Stimulated activated CD4-positive, alpha-beta T cell treated with anti-CD3 and anti-CD28 coated beads, Interleukin-1b, Interleukin-23, amount 100 ng/mL, for 24 hours (primary cell): Measurements from ENCODE around the gene NCAM2.
"Not testable (repeated sequence)": the region's sequence is repeated elsewhere in the genome, so short reads cannot be mapped to it uniquely, and the experiment has no call there.

Experiments
- DNase-seq, 4 experiments: peaks; one replicate each; pipeline ENCODE4 v3.0.0-alpha.2; 2020; ENCODE audit warnings: low read depth in 4 of 4, low spot score in 1 of 4

The NCAM2 gene

GRCh38 chr21:21101911-21102310 lies 103.7 kb downstream of the NCAM2 start:
- DNase-seq: no peak

DNA sequence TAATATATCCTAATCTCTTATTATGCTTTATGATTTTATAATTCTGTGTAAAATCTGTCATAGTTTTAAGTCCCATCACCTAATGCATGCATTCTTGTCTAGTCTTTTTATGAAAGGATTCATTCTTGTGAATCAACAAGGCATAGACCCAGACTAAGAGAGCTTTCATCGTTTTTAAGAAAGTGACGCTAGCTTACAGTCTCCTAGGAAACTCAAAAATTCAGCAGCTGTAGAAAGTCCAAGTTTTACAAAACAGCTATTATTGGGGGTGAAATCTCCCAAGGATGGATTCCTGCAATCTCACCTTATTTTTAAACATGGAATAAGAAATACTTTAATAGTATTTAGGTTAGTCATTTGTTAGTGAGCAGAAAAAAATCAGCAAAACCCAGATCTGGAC lies 104.7 kb downstream of the NCAM2 start:
- DNase-seq: no peak

DNA sequence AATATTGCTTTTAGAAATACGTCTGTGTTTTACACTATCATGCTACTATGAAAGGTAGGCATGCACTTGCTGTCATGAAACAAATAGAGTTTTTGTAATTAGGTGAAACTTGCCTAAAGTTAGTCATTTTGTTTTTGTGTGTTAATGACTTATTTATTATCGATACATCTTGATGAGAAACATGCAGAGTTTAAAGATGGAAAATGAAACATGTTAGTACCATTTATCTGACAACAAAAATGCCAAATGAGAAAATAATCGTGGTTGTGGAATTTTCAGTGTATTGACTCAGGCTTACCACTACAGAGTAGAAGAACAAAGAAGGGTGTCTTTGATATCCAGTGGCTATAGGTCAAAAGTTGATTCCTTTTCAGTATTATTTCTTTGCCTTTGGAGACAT lies 105.5 kb downstream of the NCAM2 start:
- no peak for DNase-seq

DNA sequence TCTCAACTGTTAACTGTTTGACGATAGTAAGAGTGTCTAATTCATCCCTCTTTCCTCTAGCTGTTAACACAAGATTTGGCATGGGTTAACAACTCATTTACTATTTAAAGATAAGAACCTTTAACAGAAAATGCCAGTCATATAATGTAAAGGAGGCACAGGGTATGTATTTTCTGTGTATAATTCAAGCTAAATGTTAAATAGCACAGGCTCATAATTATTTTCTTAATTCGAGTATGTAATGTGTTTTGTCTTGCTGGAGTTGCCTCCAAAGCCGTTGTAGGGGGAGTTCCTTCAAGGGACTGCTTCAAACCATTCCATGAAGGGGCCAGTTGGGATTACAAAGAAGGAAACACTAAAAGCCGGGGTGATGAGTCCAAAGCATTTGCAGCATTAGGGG lies 111.5 kb downstream of the NCAM2 start:
- DNase-seq: no peak

DNA sequence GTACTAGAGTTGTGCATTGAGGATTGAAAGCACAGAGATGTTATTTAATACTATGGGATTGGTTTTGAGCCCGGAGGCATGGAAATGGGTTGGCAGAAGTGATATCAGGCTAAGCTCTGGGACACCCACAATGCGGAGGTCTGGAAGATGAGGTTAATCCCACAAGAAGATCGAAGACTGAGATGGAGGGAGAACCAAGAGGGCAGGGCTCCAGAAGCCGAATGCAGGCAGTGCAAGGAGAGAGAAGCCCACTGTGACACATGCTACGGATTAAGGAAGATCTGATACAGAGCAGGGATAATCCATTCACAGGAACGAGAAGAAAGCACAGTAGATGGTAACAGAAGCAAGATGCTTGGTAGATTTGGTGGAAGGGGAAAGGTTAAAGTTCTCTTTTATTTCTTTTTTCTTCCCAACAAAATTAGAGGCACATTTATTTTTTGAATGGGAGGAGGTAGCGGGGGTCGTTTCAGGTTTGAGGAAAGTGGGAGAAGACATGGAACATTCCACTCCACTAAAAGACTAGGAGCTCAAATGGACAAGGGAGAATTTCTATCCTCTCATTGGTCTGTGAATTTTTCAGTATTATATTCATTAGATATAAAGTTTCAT lies 113.2 kb downstream of the NCAM2 start:
- DNase-seq: no peak

DNA sequence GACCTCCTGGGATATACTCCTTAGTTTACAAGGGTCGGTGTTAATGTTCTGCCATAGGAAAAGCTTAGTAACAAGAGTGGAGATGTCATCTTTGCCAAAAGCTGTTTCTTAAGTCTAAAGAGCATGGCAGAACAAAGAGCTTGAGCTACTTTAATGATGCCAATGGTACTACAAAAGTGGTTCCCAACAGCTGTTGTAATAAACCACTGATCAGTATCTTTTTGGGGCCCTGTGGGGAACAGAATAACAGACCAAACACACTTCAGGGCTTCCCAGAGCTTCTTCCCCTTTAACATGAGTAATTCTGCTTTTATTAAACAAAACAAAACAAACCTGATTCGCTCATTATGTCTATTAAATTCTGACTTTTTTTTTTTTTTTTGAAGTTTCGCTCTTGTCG lies 116.3 kb downstream of the NCAM2 start:
- DNase-seq: no peak

GRCh38 chr21:21119091-21119490 lies 120.9 kb downstream of the NCAM2 start:
- no peak for DNase-seq

GRCh38 chr21:21122680-21123079 lies 124.5 kb downstream of the NCAM2 start:
- DNase-seq: no peak

DNA sequence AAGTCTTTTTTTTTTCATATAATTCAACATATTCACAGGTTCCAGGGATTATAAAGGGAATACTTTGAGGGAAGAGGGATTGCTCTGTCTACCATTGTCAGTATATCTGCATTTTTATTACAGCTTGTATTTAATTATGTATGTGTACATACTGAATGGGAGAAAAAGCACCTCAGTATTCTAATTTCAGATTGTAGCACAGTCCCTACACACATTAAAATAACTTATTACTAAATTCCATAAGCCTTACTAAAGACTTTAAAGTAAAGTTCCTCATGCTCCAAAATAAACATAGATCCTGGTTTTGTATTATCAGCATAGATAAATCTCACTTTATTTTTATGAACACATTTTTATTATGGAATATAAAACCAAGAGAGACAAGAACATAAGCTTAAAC lies 134.2 kb downstream of the NCAM2 start:
- no peak for DNase-seq

- DNase-seq: no peak
Measured at GRCh38 chr21:21137986-21138385, 139.8 kb downstream of the NCAM2 start.

DNA sequence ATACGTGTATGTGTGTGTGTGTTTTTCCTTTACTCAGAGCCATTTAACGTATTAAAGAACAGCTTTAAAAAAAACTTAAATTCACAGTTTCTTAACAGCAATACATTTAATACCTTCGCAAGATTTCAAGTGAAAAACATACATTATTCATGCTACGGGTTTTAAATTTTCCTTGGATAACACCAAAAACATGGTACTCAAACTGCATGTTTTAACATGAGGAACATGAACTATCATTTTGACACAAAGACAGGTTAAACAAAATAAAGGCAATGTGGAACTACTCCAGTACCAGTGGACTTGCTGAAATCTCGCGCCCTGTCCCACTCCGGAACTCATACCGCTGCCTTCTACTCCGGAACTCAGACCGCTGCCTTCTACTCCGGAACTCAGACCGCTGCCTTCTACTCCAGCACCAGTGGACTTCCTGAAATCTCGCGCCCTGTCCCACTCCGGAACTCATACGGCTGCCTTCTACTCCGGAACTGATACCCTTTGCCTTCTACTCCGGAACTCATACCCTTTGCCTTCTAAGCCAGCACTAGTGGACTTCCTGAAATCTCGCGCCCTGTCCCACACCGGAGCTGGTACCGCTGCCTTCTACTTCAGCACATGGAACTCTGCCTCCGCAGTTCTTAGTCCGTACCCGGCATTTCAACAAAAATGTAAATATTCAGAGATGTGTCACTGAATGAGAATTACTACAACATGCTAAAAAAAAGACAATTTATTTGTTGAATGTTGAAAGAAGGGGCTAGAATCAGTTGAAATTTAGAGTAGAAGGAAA lies 148.6 kb downstream of the NCAM2 start:
- no peak for DNase-seq

DNA sequence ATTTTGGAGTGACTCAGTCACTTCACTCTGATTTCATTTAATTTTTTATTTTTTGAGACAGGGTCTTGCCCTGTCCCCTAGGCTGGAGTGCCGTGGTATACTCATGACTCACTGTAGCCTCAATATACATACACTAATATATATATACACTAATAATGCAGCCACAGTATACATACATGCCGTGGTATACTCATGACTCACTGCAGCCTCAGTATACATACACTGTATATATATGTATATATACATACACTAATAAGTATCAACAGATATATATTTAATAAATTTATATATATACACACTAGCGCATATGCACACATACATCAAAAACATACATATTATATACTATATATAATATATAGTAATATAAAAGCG lies 149.2 kb downstream of the NCAM2 start:
- DNase-seq: no peak

- no peak for DNase-seq
Measured at GRCh38 chr21:21148009-21148408, 149.8 kb downstream of the NCAM2 start.

DNA sequence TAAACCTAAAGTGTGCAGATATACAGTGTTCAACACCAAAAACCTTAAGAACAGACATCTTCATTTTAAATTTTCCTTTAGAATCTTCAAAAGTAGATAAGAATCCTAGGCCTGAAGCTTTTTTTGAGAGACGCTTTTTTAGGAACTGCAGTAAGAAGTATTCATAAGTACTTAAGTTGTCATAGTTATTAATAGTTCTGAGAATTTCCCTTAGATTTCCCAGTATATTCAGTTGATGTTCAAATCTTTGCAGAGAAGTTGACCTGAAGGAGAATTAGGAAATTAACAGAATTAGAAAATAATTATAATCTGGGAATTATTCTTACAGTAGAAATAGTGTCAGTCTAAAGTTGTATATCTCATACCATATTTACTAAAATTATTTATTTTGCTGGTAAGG lies 150.3 kb downstream of the NCAM2 start:
- DNase-seq: no peak

DNA sequence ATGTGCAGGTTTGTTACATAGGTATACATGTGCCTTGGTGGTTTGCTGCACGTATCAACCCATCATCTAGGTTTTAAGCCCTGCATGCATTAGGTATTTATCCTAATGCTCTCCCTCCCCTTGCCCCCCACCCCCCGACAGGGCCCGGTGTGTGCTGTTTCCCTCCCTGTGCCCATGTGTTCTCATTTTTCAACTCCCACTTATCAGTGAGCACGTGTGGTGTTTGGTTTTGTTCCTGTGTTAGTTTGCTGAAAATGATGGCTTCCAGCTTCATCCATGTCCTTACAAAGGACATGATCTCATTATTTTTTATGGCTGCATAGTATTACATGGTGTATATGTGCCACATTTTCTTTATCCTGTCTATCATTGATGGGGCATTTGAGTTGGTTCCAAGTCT lies 151.2 kb downstream of the NCAM2 start:
- DNase-seq: not testable (repeated sequence)

DNA sequence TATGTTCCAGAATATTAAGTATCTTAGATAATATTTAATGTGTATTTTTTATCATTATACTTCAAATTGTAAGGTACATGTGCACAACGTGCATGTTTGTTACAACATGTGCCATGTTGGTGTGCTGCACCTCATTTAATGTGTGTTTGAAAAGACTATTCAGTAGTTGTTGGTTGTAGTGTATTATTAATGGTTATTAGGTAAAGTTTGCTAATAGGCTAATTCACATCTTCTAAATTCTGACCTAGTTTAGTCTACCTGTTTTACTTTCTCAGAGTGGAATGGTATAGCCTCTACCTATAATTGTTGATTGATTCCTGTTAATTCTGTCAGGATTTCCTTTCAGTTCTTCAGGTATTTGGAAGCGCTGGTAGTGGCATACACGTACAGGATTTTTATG lies 153.0 kb downstream of the NCAM2 start:
- no peak for DNase-seq

GRCh38 chr21:21156397-21156796 lies 158.2 kb downstream of the NCAM2 start:
- no peak for DNase-seq

GRCh38 chr21:21156957-21157356 lies 158.7 kb downstream of the NCAM2 start:
- DNase-seq: no peak

- no peak for DNase-seq
Measured at GRCh38 chr21:21158376-21158918, 160.2 kb downstream of the NCAM2 start.

GRCh38 chr21:21159253-21159899 lies 161.2 kb downstream of the NCAM2 start:
- DNase-seq: no peak

DNA sequence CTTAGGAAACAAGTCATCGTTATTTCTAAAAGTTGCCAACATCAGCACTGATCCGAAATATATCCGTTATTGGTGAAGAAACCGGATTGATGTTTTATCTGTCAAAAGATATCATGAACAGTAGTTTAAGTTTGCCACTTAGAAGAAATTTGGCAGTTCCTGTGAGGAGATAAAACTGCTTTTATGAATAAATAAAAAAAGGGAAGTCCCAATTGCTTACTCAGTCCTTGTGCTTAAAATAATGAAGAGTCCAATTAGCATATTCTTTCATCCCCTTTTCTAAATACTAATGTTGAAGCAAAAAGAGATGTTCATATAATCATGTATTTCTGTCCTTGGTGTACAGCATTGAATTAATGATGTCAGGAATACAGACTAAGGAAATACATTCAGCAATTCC lies 164.6 kb downstream of the NCAM2 start:
- no peak for DNase-seq

GRCh38 chr21:21163904-21164303 lies 165.7 kb downstream of the NCAM2 start:
- DNase-seq: peak in 3 of 4 experiments; percentile 1 to 2 (median 2)
